ENCODE data around the gene DNAJC5G. TPM values are rescaled to one million over a fixed set of nuclear protein-coding genes. Genes with fewer than 3 reads are reported as not detected.

The DNAJC5G gene
- total and polyA plus RNA-seq, 2 donors (not counting 1 experiment from before 2014, with no cell fraction given), result not detected

GRCh38 chr2:27240406-27240805 is 34.8 kb upstream of the DNAJC5G start:
- no peak overlapping the region for H3K4me2 ChIP-seq (ENCODE audit: extremely low read depth, insufficient read depth, low read length)
- H3K9me3 ChIP-seq (ENCODE audit: control insufficient read depth, insufficient read depth, low read depth, low read length), result no peaks in the 10 kb centered on the region
- no peak for DNase-seq (ENCODE audit: low read depth in 2 of 2)
- no peak overlapping the region for H2AFZ ChIP-seq (ENCODE audit: low read length)
- H3K36me3 ChIP-seq (ENCODE audit: control insufficient read depth, insufficient read depth, low read length), result peaks cover 45% of the 10 kb centered on the region
- H4K20me1 ChIP-seq (ENCODE audit: control insufficient read depth, extremely low read depth, insufficient read depth, low read length), result no peaks in the 10 kb centered on the region
- H3K4me1 ChIP-seq (ENCODE audit: control insufficient read depth, extremely low read depth, insufficient read depth, low read length), result no peaks in the 10 kb centered on the region
- H3K27me3 ChIP-seq (ENCODE audit: control insufficient read depth, insufficient read depth, low read length), result no peaks in the 10 kb centered on the region
- H3K4me3 ChIP-seq (replicated peaks in 1 of 4; ENCODE audit: control extremely low read depth in 1 of 4, insufficient read depth in 1 of 4, low read depth in 3 of 4, low read length in 4 of 4), result no peak overlapping the region
- no peaks in the 10 kb centered on the region for H3K79me2 ChIP-seq (ENCODE audit: control insufficient read depth, insufficient read depth, low read length)
- H3K9ac ChIP-seq (ENCODE audit: insufficient read depth, low read length), result no peak overlapping the region
- H3K27ac ChIP-seq (ENCODE audit: insufficient read depth, low read length), result no peak overlapping the region
- TF ChIP-seq CTCF (conservative IDR thresholded peaks at IDR 0.05 in 1 of 2, IDR thresholded peaks at IDR 0.05 in 1 of 2; ENCODE audit: low read depth in 1 of 2, low read length in 2 of 2) (no peak), EZH2 (IDR thresholded peaks at IDR 0.05; ENCODE audit: low read length, missing control alignments) (no peak)

- Histone ChIP-seq H3K27ac (ENCODE audit: insufficient read depth, low read length) (no peak overlapping the region), H3K4me1 (ENCODE audit: control insufficient read depth, extremely low read depth, insufficient read depth, low read length) (no peaks in the 10 kb centered on the region), H2AFZ (ENCODE audit: low read length) (no peak overlapping the region), H3K4me3 (replicated peaks in 1 of 4; ENCODE audit: control extremely low read depth in 1 of 4, insufficient read depth in 1 of 4, low read depth in 3 of 4, low read length in 4 of 4) (no peak overlapping the region), H3K9me3 (ENCODE audit: control insufficient read depth, insufficient read depth, low read depth, low read length) (no peaks in the 10 kb centered on the region), H3K27me3 (ENCODE audit: control insufficient read depth, insufficient read depth, low read length) (no peaks in the 10 kb centered on the region), H3K9ac (ENCODE audit: insufficient read depth, low read length) (no peak overlapping the region), H4K20me1 (ENCODE audit: control insufficient read depth, extremely low read depth, insufficient read depth, low read length) (no peaks in the 10 kb centered on the region), H3K4me2 (ENCODE audit: extremely low read depth, insufficient read depth, low read length) (no peak overlapping the region), H3K36me3 (ENCODE audit: control insufficient read depth, insufficient read depth, low read length) (peaks cover 45% of the 10 kb centered on the region), H3K79me2 (ENCODE audit: control insufficient read depth, insufficient read depth, low read length) (no peaks in the 10 kb centered on the region)
- DNase-seq (ENCODE audit: low read depth in 2 of 2), result no peak
- TF ChIP-seq CTCF (conservative IDR thresholded peaks at IDR 0.05 in 1 of 2, IDR thresholded peaks at IDR 0.05 in 1 of 2; ENCODE audit: low read depth in 1 of 2, low read length in 2 of 2), result no peak
- TF ChIP-seq EZH2 (IDR thresholded peaks at IDR 0.05; ENCODE audit: low read length, missing control alignments), result no peak
Observed at GRCh38 chr2:27241761-27242613, 33.2 kb upstream of the DNAJC5G start.

GRCh38 chr2:27242614-27242951 is 32.6 kb upstream of the DNAJC5G start:
- Histone ChIP-seq H2AFZ (ENCODE audit: low read length) (no peak overlapping the region), H3K36me3 (ENCODE audit: control insufficient read depth, insufficient read depth, low read length) (peaks cover 41% of the 10 kb centered on the region), H3K4me3 (replicated peaks in 1 of 4; ENCODE audit: control extremely low read depth in 1 of 4, insufficient read depth in 1 of 4, low read depth in 3 of 4, low read length in 4 of 4) (no peak overlapping the region), H3K79me2 (ENCODE audit: control insufficient read depth, insufficient read depth, low read length) (no peaks in the 10 kb centered on the region), H3K27me3 (ENCODE audit: control insufficient read depth, insufficient read depth, low read length) (no peaks in the 10 kb centered on the region), H3K9ac (ENCODE audit: insufficient read depth, low read length) (no peak overlapping the region), H3K4me1 (ENCODE audit: control insufficient read depth, extremely low read depth, insufficient read depth, low read length) (no peaks in the 10 kb centered on the region), H4K20me1 (ENCODE audit: control insufficient read depth, extremely low read depth, insufficient read depth, low read length) (no peaks in the 10 kb centered on the region), H3K27ac (ENCODE audit: insufficient read depth, low read length) (no peak overlapping the region), H3K9me3 (ENCODE audit: control insufficient read depth, insufficient read depth, low read depth, low read length) (no peaks in the 10 kb centered on the region), H3K4me2 (ENCODE audit: extremely low read depth, insufficient read depth, low read length) (no peak overlapping the region)
- no peak for DNase-seq (ENCODE audit: low read depth in 2 of 2)
- TF ChIP-seq CTCF (conservative IDR thresholded peaks at IDR 0.05 in 1 of 2, IDR thresholded peaks at IDR 0.05 in 1 of 2; ENCODE audit: low read depth in 1 of 2, low read length in 2 of 2) (no peak), EZH2 (IDR thresholded peaks at IDR 0.05; ENCODE audit: low read length, missing control alignments) (no peak)

All from fibroblast of lung (primary cell).